VCaP (cell line): ENCODE results near the gene ANKRD18A.

Source experiments
- H3K27ac ChIP-seq: fragments of 450-650 bp; 2 replicates; pipeline ENCODE4 v1.5.1; 2017
- TF ChIP-seq, protein P1 (sequence below): fragments of 450-650 bp; conservative IDR thresholded peaks from 2 replicates; pipeline ENCODE4 v1.5.1; 2017; ENCODE audit warnings: mild to moderate bottlenecking, moderate library complexity

ANKRD18A gene

DNA sequence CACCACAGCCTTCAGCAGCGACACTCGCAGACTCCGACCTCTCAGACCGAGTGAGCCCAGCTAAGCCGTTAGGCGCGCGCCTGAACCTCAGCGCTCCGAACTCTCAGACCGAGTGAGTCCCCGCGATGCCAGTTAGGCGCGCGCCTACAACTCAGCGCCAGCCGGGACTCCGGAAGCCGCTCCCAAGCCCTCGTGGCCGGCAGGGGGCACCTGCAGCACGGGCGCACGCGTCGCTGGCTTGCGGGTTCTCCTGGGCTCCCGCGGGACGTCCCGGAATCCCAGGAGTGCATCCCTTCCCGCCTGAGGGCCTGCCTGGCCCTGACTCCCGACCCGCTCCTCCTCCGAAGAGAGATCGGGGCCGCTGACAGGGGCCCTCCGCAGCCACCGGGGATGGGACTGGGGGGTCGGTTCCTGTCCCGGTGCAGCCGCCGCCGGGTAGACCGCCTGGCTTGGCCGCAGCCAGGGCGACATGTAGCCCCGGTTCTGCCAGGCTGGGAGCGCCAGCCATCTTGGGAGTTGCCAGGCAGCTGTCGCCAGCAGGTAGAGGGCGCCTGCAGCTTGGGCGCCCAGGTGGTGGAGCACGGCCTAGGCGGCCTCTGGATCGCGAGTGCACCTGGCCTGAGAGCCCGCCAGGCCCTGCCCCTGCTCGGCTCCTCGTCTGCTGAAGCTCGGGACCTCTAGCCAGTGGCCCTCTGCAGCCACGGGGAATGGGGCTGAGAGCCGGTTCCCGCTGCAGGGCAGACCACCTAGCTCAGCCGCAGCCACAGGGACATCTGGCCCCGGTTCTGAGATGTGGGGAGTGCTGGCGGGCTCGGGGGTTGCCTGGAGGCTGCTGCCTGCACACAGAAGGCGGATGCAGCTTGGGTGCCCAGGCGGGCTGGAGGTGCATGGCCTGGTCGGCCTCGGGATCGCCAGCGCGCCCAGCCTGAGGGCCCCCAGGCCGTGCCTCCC lies at the start of gene ANKRD18A:
Gene ANKRD18A, minus strand, starts transcription at position 114 of the 951 bp plus-strand sequence. CDS start 311 bp downstream, outside the sequence.
- TF ChIP-seq, protein P1, sequence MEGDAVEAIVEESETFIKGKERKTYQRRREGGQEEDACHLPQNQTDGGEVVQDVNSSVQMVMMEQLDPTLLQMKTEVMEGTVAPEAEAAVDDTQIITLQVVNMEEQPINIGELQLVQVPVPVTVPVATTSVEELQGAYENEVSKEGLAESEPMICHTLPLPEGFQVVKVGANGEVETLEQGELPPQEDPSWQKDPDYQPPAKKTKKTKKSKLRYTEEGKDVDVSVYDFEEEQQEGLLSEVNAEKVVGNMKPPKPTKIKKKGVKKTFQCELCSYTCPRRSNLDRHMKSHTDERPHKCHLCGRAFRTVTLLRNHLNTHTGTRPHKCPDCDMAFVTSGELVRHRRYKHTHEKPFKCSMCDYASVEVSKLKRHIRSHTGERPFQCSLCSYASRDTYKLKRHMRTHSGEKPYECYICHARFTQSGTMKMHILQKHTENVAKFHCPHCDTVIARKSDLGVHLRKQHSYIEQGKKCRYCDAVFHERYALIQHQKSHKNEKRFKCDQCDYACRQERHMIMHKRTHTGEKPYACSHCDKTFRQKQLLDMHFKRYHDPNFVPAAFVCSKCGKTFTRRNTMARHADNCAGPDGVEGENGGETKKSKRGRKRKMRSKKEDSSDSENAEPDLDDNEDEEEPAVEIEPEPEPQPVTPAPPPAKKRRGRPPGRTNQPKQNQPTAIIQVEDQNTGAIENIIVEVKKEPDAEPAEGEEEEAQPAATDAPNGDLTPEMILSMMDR, result peak; percentile 95
- H3K27ac ChIP-seq, result peak within 1 kb of the TSS; percentile 97

DNA sequence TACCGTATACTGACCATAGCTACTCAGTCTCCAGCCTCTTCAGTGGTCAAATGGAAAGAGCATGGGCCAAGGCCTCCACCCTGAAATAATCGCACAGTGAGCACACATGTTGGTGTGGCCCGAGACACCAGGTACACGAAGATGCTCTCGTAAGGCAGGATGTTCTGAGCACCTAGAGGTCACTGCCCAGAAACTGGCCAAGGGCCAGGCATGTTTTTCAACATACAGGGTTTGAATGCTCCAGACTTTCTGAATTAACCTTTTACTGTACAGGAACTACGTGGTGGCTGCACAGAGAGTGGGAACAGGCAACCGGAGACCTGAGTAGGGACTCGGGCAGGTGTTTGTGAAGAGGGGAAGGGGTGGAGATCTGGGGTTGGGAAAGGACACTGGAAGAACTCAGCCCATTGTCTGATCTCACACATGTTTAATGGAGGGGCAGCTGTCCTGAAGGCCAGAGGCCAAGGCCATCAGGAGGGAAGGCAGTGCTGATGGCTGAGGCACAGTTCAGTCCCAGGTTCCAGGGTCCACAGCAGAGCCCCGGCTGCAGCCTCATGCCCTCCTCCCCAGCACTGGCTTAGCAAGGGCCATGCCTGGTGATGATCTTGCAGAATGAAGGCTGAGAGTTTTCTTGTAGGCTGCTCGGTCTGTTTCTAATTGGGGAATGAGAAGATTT lies 48.5 kb upstream of the ANKRD18A start:
- H3K27ac ChIP-seq, result no peak overlapping the region
- TF ChIP-seq, protein P1, result no peak

DNA sequence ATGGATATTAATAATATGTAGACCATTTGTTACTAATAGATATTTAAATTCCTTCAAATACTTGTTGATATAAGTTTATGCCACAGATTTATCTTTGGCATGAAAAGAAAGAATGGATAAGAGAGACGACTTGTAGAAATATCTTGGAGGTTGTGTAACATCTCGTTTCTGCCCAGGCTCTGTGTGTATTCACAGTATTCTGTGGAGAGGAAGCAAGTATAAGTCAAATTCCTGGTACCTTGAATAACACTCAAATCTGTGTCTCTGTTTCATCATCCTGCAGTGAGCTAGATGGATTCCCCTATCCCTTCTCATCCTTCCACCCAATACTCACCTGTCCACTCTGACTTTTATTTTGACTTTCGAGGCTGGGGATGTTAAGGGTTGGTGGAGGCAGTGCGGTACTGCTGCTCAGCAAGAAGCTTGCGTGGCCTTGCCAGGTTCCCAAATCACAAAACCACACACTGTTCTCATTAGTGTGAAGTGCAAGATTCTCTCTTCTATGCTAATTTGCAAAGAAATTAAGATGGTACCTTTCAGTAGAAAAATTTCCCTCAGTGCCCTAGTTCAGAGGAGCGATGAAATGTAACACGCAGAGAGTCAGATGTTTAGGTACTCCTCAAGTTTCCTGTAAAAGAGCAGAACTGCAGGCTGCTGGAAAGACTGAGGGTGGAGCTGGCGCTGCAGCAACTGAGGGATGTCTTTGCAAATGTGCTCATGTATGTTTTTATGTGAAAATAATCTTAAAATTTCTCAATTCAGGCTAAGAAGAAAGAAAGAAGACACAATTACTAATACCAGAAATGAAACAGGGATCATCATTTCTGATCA lies 42.6 kb upstream of the ANKRD18A start:
- H3K27ac ChIP-seq, result no peak overlapping the region
- TF ChIP-seq, protein P1, result peak; percentile 79

DNA sequence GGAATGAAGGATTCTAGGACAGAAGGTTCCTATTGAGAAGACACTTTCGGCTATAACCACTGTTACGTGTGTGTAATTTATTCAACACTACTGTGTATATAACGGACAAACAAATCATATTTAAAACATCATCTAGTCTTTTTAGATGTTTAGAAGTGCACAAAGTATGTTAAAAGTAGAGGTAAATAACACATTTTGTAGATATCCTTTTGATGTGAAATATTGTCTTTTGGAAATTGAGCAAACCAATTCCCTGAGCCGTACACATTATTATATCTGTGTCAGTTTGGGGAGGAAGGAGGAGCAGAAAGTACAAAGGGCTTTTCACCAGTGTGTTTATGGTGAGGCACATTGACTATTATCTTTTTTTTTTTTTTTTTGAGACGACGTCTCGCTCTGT lies 39.1 kb upstream of the ANKRD18A start:
- TF ChIP-seq, protein P1, result no peak
- no peak overlapping the region for H3K27ac ChIP-seq

DNA sequence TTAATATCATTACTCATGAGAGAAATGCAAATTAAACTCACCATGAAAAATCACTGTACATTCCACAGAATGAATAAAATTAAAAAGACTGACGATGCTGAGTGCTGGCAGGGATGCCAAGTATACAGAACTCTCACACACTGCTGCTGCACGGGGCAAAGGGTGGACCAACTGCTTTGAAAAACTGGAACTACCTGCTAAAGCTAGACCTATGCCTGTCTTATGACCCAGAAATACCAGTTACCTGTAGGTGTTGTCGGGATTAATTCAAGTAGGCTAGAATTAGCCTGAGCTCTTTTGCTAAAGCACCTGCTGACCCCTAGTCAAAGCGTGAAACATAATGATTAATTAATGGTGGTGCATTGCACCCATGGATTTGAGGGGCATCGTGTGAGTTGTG lies 36.5 kb upstream of the ANKRD18A start:
- TF ChIP-seq, protein P1, result no peak
- no peak overlapping the region for H3K27ac ChIP-seq

DNA sequence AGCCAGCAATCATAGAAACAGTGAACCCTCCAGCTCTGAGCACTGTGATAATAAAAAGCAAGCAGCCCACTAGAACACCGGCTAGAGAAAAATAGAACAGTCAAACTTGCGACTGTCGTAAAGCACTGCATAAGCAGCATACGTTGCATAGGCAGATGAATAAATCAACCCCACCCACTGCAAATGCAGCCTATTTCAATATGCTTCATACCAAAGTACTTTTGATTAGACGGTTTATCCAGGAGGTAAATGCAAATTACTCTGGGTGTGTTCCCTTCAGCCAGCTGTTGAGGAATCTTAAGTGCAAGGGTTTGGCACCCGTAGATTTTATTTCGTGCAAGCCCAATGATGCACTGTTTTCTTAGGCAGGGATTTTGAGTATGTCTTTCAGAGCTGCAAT lies 32.1 kb upstream of the ANKRD18A start:
- TF ChIP-seq, protein P1, result no peak
- H3K27ac ChIP-seq, result no peak overlapping the region
